ENCODE measurements around the gene LZTS3.
A peak's percentile ranks its signal among the peaks of the same experiment; 100 is the strongest.
"Not testable (repeated sequence)": the region's sequence is repeated elsewhere in the genome, so short reads cannot be mapped to it uniquely, and the experiment has no call there.

LZTS3 gene

GRCh38 chr20:3135507-3136070 is 37.8 kb downstream of the LZTS3 start:
- no peak for DNase-seq (ENCODE audit: low read depth, low spot score)

- DNase-seq (ENCODE audit: low read depth, low spot score): no peak
These were observed 39.2 kb downstream of the LZTS3 start for GRCh38 chr20:3134151-3134550.

- no peak for DNase-seq (ENCODE audit: low read depth, low spot score)
These were observed 40.2 kb downstream of the LZTS3 start for GRCh38 chr20:3133155-3133554.

- DNase-seq (ENCODE audit: low read depth, low spot score): no peak
These were observed 43.2 kb downstream of the LZTS3 start for GRCh38 chr20:3130051-3130600.

- no peak for DNase-seq (ENCODE audit: low read depth, low spot score)
These were observed 44.3 kb downstream of the LZTS3 start for GRCh38 chr20:3129094-3129493.

- no peak for DNase-seq (ENCODE audit: low read depth, low spot score)
These were observed 44.9 kb downstream of the LZTS3 start for GRCh38 chr20:3128275-3128984.

- DNase-seq (ENCODE audit: low read depth, low spot score): no peak
These were observed 46.9 kb downstream of the LZTS3 start for GRCh38 chr20:3126527-3126859.

- not testable (repeated sequence) for DNase-seq (ENCODE audit: low read depth, low spot score)
These were observed 47.4 kb downstream of the LZTS3 start for GRCh38 chr20:3125776-3126526.

- DNase-seq (ENCODE audit: low read depth, low spot score): not testable (repeated sequence)
These were observed 48.4 kb downstream of the LZTS3 start for GRCh38 chr20:3124773-3125560.

- DNase-seq (ENCODE audit: low read depth, low spot score): not testable (repeated sequence)
These were observed 49.2 kb downstream of the LZTS3 start for GRCh38 chr20:3124163-3124562.

GRCh38 chr20:3123542-3123941 is 49.8 kb downstream of the LZTS3 start:
- DNase-seq (ENCODE audit: low read depth, low spot score): no peak

- no peak for DNase-seq (ENCODE audit: low read depth, low spot score)
These were observed 51.3 kb downstream of the LZTS3 start for GRCh38 chr20:3121955-3122610.

GRCh38 chr20:3121271-3121911 is 52.0 kb downstream of the LZTS3 start:
- no peak for DNase-seq (ENCODE audit: low read depth, low spot score)

- no peak for DNase-seq (ENCODE audit: low read depth, low spot score)
These were observed 54.3 kb downstream of the LZTS3 start for GRCh38 chr20:3119044-3119443.

GRCh38 chr20:3117839-3118379 is 55.4 kb downstream of the LZTS3 start:
- peak; percentile 59 for DNase-seq (ENCODE audit: low read depth, low spot score)

GRCh38 chr20:3116341-3116740 is 57.0 kb downstream of the LZTS3 start:
- no peak for DNase-seq (ENCODE audit: low read depth, low spot score)

GRCh38 chr20:3115190-3116107 is 57.9 kb downstream of the LZTS3 start:
- DNase-seq (ENCODE audit: low read depth, low spot score): peak; percentile 40

All from iPS DF 19.7 (cell line).